GM23338 (cell line): ENCODE results near the gene EVI5L. TPM values are rescaled to one million over a fixed set of nuclear protein-coding genes. Genes with fewer than 3 reads are reported as not detected.

Experiments
- ATAC-seq: fragments of 200-7000 bp; cut with Tn5 transposase; 3 replicates; pipeline ENCODE4 v1.9.1; 2020
- DNase-seq: peaks from one replicate; pipeline ENCODE4 v3.0.0-alpha.2; 2015; ENCODE audit warnings: low spot score
- H2AFZ ChIP-seq: fragments of 200-600 bp; sonication (generic); 2 replicates; pipeline ENCODE4 v1.8.0; 2016; ENCODE audit warnings: antibody characterized with exemption, mild to moderate bottlenecking, moderate library complexity
- H3F3A ChIP-seq: fragments of 200-600 bp; sonication (generic); replicated peaks from 2 replicates; pipeline ENCODE4 v1.8.0; 2017; ENCODE audit warnings: antibody characterized with exemption, mixed run types, low read depth
- H3K27ac ChIP-seq: fragments of 200-600 bp; sonication (generic); 2 replicates; pipeline ENCODE4 v1.6.1; 2016; ENCODE audit warnings: low read depth
- H3K27me3 ChIP-seq: fragments of 200-600 bp; sonication (generic); 2 replicates; pipeline ENCODE4 v1.8.0; 2016; ENCODE audit warnings: mild to moderate bottlenecking, mixed run types, moderate library complexity; ENCODE audit not compliant: insufficient read depth
- H3K36me3 ChIP-seq: fragments of 200-600 bp; sonication (generic); 2 replicates; pipeline ENCODE4 v1.8.0; 2016; ENCODE audit warnings: mild to moderate bottlenecking; ENCODE audit not compliant: insufficient read depth
- H3K4me1 ChIP-seq: fragments of 200-600 bp; sonication (generic); 2 replicates; pipeline ENCODE4 v1.8.0; 2016; ENCODE audit warnings: mild to moderate bottlenecking, moderate library complexity; ENCODE audit not compliant: insufficient read depth
- H3K4me2 ChIP-seq: fragments of 200-600 bp; sonication (generic); 2 replicates; pipeline ENCODE4 v1.7.1; 2017; ENCODE audit warnings: mixed run types
- H3K4me3 ChIP-seq: fragments of 200-600 bp; sonication (generic); 2 replicates; pipeline ENCODE4 v1.6.1; 2016; ENCODE audit warnings: mixed run types
- H3K79me2 ChIP-seq: fragments of 200-600 bp; sonication (generic); replicated peaks from 2 replicates; pipeline ENCODE4 v1.8.0; 2017; ENCODE audit warnings: mild to moderate bottlenecking; ENCODE audit not compliant: insufficient read depth
- H3K9me2 ChIP-seq: fragments of 200-600 bp; sonication (generic); 2 replicates; pipeline ENCODE4 v1.8.0; 2017; ENCODE audit not compliant: insufficient read depth
- H4K20me1 ChIP-seq: fragments of 200-600 bp; sonication (generic); replicated peaks from 2 replicates; pipeline ENCODE4 v1.8.0; 2017; ENCODE audit warnings: mild to moderate bottlenecking; ENCODE audit not compliant: insufficient read depth
- H3K27ac Mint-ChIP-seq: 2 replicates; pipeline ENCODE4 v1.8.0; 2020; ENCODE audit warnings: inconsistent platforms, mild to moderate bottlenecking, moderate library complexity, mixed read lengths
- H3K27me3 Mint-ChIP-seq: 3 replicates; pipeline ENCODE4 v1.8.0; 2022; ENCODE audit warnings: low read depth, mild to moderate bottlenecking, moderate library complexity, mixed read lengths, inconsistent platforms; ENCODE audit not compliant: insufficient read depth, poor library complexity
- H3K36me3 Mint-ChIP-seq: 3 replicates; pipeline ENCODE4 v1.8.0; 2021; ENCODE audit warnings: low read depth, mild to moderate bottlenecking, inconsistent platforms, moderate library complexity, mixed read lengths
- H3K4me1 Mint-ChIP-seq: 3 replicates; pipeline ENCODE4 v1.8.0; 2020; ENCODE audit warnings: mild to moderate bottlenecking, inconsistent platforms, mixed read lengths
- H3K4me3 Mint-ChIP-seq: 3 replicates; pipeline ENCODE4 v1.8.0; 2021; ENCODE audit warnings: moderate library complexity, mild to moderate bottlenecking, inconsistent platforms, mixed read lengths
- H3K9me3 Mint-ChIP-seq: 3 replicates; pipeline ENCODE4 v1.8.0; 2020; ENCODE audit warnings: moderate library complexity, mild to moderate bottlenecking, inconsistent platforms, mixed read lengths
- CREB1 ChIP-seq: fragments of 250-450 bp; sonication (Bioruptor Pico); IDR thresholded peaks from 2 replicates; pipeline ENCODE4 v1.5.0; 2020; ENCODE audit warnings: low read depth, mild to moderate bottlenecking, moderate library complexity
- CTCF ChIP-seq, 2 experiments: fragments of 200-600 bp in 1 of 2; sonication (generic) in 1 of 2; conservative IDR thresholded peaks; 2 replicates each; pipeline versions ENCODE4 v1.5.1 to v1.6.1; 2016 to 2017; ENCODE audit warnings: antibody characterized with exemption in 2 of 2, low read depth in 2 of 2, mild to moderate bottlenecking in 2 of 2, moderate library complexity in 1 of 2
- EZH2phosphoT487 ChIP-seq: fragments of 200-600 bp; sonication (generic); IDR thresholded peaks from one replicate; pipeline ENCODE4 v1.8.1; 2018; ENCODE audit warnings: antibody characterized with exemption; ENCODE audit not compliant: unreplicated experiment
- JUNB ChIP-seq: IDR thresholded peaks from one replicate; pipeline ENCODE4 v1.6.1; 2016; ENCODE audit warnings: antibody characterized with exemption; ENCODE audit not compliant: unreplicated experiment
- NANOG ChIP-seq: IDR thresholded peaks from 2 replicates; pipeline ENCODE4 v1.6.1; 2016; ENCODE audit warnings: antibody characterized with exemption, borderline replicate concordance
- POLR2AphosphoS5 ChIP-seq: IDR thresholded peaks from 2 replicates; pipeline ENCODE4 v1.6.1; 2016; ENCODE audit warnings: antibody characterized with exemption, low read depth
- ZNF331 ChIP-seq: fragments of 250-450 bp; sonication (Bioruptor Pico); IDR thresholded peaks from 2 replicates; pipeline ENCODE4 v1.5.0; 2020; ENCODE audit warnings: low read depth, mild to moderate bottlenecking, moderate library complexity
- ZNF462 ChIP-seq: fragments of 250-450 bp; sonication (Bioruptor Pico); IDR thresholded peaks from 2 replicates; pipeline ENCODE4 v1.5.0; 2020; ENCODE audit warnings: mild to moderate bottlenecking, moderate library complexity
- polyA plus RNA-seq: library from polyadenylated mRNA; unstranded; fragments of >200 nt; fragmentation: Nextera tagmentation; extraction: Ambion mirVana; gene quantifications from 2 replicates; pipeline ENCODE4 v1.2.1, GENCODE V29; 2016
- total RNA-seq: library from RNA; depleted of rRNA; stranded (reverse); fragments of >200 nt; shearing (Covaris generic); gene quantifications from 2 replicates; pipeline ENCODE4 v1.2.3, GENCODE V29; 2014

EVI5L gene
- total and polyA plus RNA-seq, 2 experiments from 2014 or later, result 4.5 to 16.2 TPM

GRCh38 chr19:7905268-7905667 is 75.2 kb downstream of the EVI5L start:
- Histone ChIP-seq H3K9me2 (no peaks in the 10 kb centered on the region), H3K4me1 (peaks cover 11% of the 10 kb centered on the region), H4K20me1 (no peaks in the 10 kb centered on the region; the same call in 1 of the 2 replicates), H3F3A (peaks cover 8% of the 10 kb centered on the region; the same call in 1 of the 2 replicates), H3K79me2 (peaks cover 32% of the 10 kb centered on the region), H2AFZ (no peak overlapping the region), H3K4me3 (no peak overlapping the region; the same call in 1 of the 2 replicates), H3K36me3 (no peaks in the 10 kb centered on the region; the same call in 1 of the 2 replicates), H3K4me2 (no peak overlapping the region), H3K27me3 (no peaks in the 10 kb centered on the region), H3K27ac (no peak overlapping the region)
- Mint-ChIP-seq H3K36me3 (peaks cover 8% of the 10 kb centered on the region; the same call in 1 of the 3 replicates), H3K27ac (peak overlapping the region; percentile 18; the same call in 1 of the 2 replicates), H3K9me3 (peaks cover 6% of the 10 kb centered on the region; the same call in 1 of the 3 replicates), H3K4me1 (peaks cover 19% of the 10 kb centered on the region), H3K27me3 (peaks cover 29% of the 10 kb centered on the region), H3K4me3 (peak overlapping the region; percentile 77)
- no peak for TF ChIP-seq EZH2phosphoT487
- no peak for TF ChIP-seq JUNB
- TF ChIP-seq POLR2AphosphoS5, result no peak
- no peak for TF ChIP-seq NANOG
- DNase-seq (no peak), ATAC-seq (no peak)

- peaks cover 32% of the 10 kb centered on the region for H3K79me2 ChIP-seq
- ATAC-seq (no peak), DNase-seq (no peak)
- no peaks in the 10 kb centered on the region for H3K9me2 ChIP-seq
- Mint-ChIP-seq H3K4me3 (peak overlapping the region; percentile 64), H3K27me3 (peaks cover 27% of the 10 kb centered on the region), H3K9me3 (peaks cover 6% of the 10 kb centered on the region; the same call in 1 of the 3 replicates), H3K27ac (no peak overlapping the region), H3K36me3 (peaks cover 13% of the 10 kb centered on the region), H3K4me1 (peaks cover 16% of the 10 kb centered on the region)
- no peaks in the 10 kb centered on the region for H3K27me3 ChIP-seq
- no peak overlapping the region for H2AFZ ChIP-seq
- H3F3A ChIP-seq, result peaks cover 8% of the 10 kb centered on the region; the same call in 1 of the 2 replicates
- no peaks in the 10 kb centered on the region; the same call in 1 of the 2 replicates for H4K20me1 ChIP-seq
- no peaks in the 10 kb centered on the region; the same call in 1 of the 2 replicates for H3K36me3 ChIP-seq
- TF ChIP-seq EZH2phosphoT487, result no peak
- peaks cover 11% of the 10 kb centered on the region for H3K4me1 ChIP-seq
- no peak overlapping the region for H3K4me3 ChIP-seq
- no peak overlapping the region for H3K4me2 ChIP-seq
- no peak overlapping the region for H3K27ac ChIP-seq
Measured at GRCh38 chr19:7905859-7906258, 75.8 kb downstream of the EVI5L start.

GRCh38 chr19:7907122-7907521 is 77.1 kb downstream of the EVI5L start:
- Histone ChIP-seq H3K9me2 (no peaks in the 10 kb centered on the region), H3K36me3 (no peaks in the 10 kb centered on the region; the same call in 1 of the 2 replicates), H3K4me3 (no peak overlapping the region), H2AFZ (no peak overlapping the region), H4K20me1 (no peaks in the 10 kb centered on the region; the same call in 1 of the 2 replicates), H3K27me3 (no peaks in the 10 kb centered on the region), H3F3A (peaks cover 8% of the 10 kb centered on the region; the same call in 1 of the 2 replicates), H3K4me2 (no peak overlapping the region), H3K79me2 (peaks cover 32% of the 10 kb centered on the region), H3K27ac (no peak overlapping the region), H3K4me1 (peaks cover 11% of the 10 kb centered on the region)
- H3K36me3 Mint-ChIP-seq, result peaks cover 20% of the 10 kb centered on the region
- H3K4me3 Mint-ChIP-seq, result no peak overlapping the region
- H3K9me3 Mint-ChIP-seq, result peaks cover 6% of the 10 kb centered on the region; the same call in 1 of the 3 replicates
- DNase-seq (no peak), ATAC-seq (no peak)
- peaks cover 16% of the 10 kb centered on the region for H3K4me1 Mint-ChIP-seq
- H3K27ac Mint-ChIP-seq, result no peak overlapping the region
- peaks cover 28% of the 10 kb centered on the region for H3K27me3 Mint-ChIP-seq
- TF ChIP-seq ZNF462 (CRISPR knock-in tag) (no peak), CTCF (conservative IDR thresholded peaks at IDR 0.05; ENCODE audit: low read depth in 2 of 2) (no peak), POLR2AphosphoS5 (no peak), CREB1 (CRISPR knock-in tag) (no peak), ZNF331 (no peak)
